BLaER1 (cell line): ENCODE measurements around the gene CD8B.
"Not testable (repeated sequence)": the region's sequence is repeated elsewhere in the genome, so short reads cannot be mapped to it uniquely, and the experiment has no call there.

Experiments
- H3K27ac ChIP-seq: shearing (Covaris generic); formaldehyde crosslinking; 2 replicates; pipeline ENCODE4 v1.8.1; 2022
- H3K27me3 ChIP-seq: shearing (Covaris generic); formaldehyde crosslinking; 2 replicates; pipeline ENCODE4 v1.8.1; 2022
- H3K36me3 ChIP-seq: shearing (Covaris generic); formaldehyde crosslinking; 2 replicates; pipeline ENCODE4 v1.8.1; 2022
- H3K4me1 ChIP-seq: shearing (Covaris generic); formaldehyde crosslinking; 2 replicates; pipeline ENCODE4 v1.8.1; 2022
- H3K4me2 ChIP-seq: shearing (Covaris generic); formaldehyde crosslinking; 2 replicates; pipeline ENCODE4 v1.8.1; 2022
- H3K4me3 ChIP-seq: shearing (Covaris generic); formaldehyde crosslinking; 2 replicates; pipeline ENCODE4 v1.8.1; 2022
- H3K9ac ChIP-seq: shearing (Covaris generic); formaldehyde crosslinking; 2 replicates; pipeline ENCODE4 v1.8.1; 2022
- H3K9me3 ChIP-seq: shearing (Covaris generic); formaldehyde crosslinking; 2 replicates; pipeline ENCODE4 v1.8.1; 2022
- H4K20me1 ChIP-seq: shearing (Covaris generic); formaldehyde crosslinking; 2 replicates; pipeline ENCODE4 v1.8.1; 2022

Gene CD8B

DNA sequence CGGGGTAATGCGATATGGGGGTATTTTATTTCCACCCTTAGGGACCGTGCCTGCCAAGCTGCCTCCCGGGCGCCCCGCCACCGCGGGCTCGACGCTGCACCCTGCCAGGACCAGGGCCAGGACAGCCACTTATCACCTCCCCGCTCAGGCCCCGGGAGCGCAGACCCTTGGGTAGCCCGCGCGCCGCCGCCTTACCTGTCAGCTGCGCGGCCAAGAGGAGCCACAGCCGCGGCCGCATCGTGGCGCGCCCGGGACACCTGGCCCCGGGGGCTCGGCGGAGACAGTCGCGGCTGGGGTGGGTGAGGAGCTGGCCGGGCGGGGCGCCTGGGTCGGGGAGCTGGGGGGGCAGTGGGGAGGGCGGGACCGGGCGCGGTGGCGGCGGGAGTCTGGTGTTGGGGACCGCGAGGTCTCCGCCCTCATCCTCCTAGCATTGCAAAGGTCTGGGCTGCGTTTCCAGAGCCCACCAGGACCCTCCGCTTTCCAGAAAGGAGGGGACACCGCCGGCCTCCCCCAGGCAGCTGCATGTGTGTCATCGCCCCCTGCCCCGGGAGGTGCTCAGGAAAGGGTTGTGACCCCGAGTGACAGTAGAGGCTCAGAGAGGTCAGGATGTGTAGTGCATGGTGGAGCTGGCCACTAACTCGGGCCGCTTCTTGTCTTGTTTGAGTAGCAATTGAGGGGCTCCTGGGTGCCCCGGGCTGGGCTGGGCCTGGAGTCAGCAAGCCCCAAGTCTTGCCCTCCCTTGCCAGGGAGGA, at the start of gene CD8B:
Gene CD8B (minus strand): TSS at position 259 of the 752 bp plus-strand sequence. CDS start 21 bp downstream, at position 238.
- H3K9ac ChIP-seq, result not testable (repeated sequence)

DNA sequence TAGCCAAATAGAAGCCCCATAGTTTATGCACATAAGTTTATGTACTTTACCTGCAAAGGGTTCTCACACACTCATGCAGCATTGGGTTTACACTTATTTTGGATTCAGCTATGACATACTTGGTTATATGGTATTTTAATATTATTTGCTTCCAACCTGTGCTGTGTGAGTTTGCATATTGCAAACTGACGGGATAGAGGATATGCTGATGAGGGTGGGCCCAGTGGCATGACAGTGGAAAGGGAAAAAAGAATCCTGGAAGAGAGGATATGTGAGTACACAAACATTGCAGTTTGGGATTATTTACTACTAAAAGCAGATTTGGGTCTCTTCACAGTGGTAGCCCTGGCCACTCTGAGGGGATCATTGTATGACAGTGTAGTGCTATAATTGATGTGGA, 44.2 kb upstream of the CD8B start:
- H3K9me3 ChIP-seq, H4K20me1 ChIP-seq, H3K27ac ChIP-seq, H3K9ac ChIP-seq, H3K36me3 ChIP-seq, H3K27me3 ChIP-seq, H3K4me2 ChIP-seq, H3K4me1 ChIP-seq, H3K4me3 ChIP-seq: not testable (repeated sequence)

More for the DNA sequence above, at the start of gene CD8B:
- not testable (repeated sequence) for H4K20me1 ChIP-seq, H3K36me3 ChIP-seq, H3K27me3 ChIP-seq, H3K4me2 ChIP-seq, H3K27ac ChIP-seq, H3K4me1 ChIP-seq, H3K4me3 ChIP-seq, H3K9me3 ChIP-seq

DNA sequence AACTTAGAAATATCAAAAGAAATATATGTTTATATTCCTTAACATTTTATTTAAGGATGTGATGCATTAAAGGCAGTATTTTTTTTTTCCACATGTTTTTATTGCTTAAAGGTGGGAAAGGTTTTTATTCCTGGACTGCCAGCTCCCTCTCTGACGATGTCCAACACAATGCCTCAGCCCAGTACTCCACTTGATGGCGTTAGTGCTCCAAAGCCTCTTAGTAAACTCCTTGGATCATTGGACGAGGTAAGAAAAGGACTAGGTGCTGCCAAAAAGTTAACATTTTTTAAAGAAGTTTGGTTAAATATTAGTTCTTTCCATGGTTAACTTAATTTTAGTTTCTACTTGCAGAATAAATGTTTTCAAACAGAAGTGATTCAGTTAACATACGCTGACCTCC, 39.0 kb upstream of the CD8B start:
- H3K27ac ChIP-seq, H3K4me3 ChIP-seq, H3K36me3 ChIP-seq, H4K20me1 ChIP-seq, H3K9ac ChIP-seq, H3K27me3 ChIP-seq, H3K4me1 ChIP-seq, H3K9me3 ChIP-seq, H3K4me2 ChIP-seq: not testable (repeated sequence)

DNA sequence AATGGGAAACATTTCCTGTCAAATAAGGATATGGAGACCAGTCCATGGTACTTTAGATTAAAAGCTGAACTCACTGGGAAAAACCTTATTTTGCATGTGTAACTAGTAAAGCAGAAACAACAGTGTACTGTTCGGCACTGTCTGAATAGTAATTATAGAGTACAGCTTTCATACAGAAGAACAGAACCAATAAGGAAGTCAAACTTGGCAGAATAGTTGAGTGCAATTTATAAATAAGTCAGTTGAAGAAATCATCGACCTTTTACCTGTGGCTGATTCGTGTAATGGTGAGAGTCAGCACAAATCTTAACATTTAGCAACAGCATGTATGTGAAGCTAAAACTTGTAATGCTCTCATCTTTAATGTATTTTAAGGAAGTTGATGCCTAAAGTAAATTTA, 24.3 kb upstream of the CD8B start:
- H3K4me2 ChIP-seq, H3K4me3 ChIP-seq, H3K27me3 ChIP-seq, H3K9ac ChIP-seq, H4K20me1 ChIP-seq, H3K9me3 ChIP-seq, H3K27ac ChIP-seq, H3K4me1 ChIP-seq, H3K36me3 ChIP-seq: not testable (repeated sequence)

DNA sequence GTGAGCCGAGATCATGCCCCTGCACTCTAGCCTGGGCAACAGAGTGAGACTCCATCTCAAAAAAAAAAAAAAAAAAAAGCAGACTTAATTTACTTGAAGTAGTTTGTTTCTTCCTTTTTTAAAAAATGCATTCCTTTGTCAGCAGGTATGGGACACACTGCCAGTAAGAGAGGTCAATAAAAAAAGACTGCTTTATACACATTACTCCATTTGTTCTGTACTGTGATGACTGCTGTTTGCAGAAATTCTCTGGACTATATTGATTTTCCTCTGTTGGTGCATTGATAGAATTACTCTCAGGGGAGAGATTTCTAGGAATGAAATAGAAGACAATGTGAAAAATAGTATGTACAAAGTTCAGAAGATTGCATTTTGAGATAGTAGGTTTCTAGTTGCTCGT, 21.2 kb upstream of the CD8B start:
- H3K4me3 ChIP-seq, H3K27ac ChIP-seq: not testable (repeated sequence)

DNA sequence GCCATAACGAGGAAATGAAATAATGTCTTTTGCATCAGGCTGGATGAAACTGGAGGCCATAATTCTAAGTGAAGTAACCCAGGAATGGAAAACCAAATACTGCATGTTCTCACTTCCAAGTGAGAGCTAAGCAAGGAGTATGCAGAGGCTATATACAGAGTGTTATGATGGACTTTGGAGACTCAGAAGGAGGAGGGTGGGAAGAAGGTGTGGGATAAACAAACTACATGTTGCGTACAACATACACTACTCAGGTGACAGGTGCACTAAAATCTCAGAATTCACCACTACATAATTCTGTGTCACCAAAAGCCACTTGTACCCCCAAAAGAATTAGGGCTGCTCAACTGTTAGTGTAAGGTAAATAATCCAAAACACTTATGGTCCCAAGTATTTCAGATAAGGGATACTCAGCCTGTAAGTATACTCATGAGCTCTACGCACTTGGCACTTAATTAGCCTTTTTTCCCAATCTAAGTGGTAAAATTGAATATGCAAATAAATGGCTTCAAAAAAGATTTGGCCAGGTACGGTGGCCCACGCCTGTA, 20.5 kb upstream of the CD8B start:
- not testable (repeated sequence) for H3K36me3 ChIP-seq, H3K4me3 ChIP-seq, H3K27ac ChIP-seq, H3K4me1 ChIP-seq, H3K4me2 ChIP-seq, H3K9ac ChIP-seq, H3K27me3 ChIP-seq, H3K9me3 ChIP-seq, H4K20me1 ChIP-seq

More for the DNA sequence above, 21.2 kb upstream of the CD8B start:
- H4K20me1 ChIP-seq, H3K9ac ChIP-seq, H3K36me3 ChIP-seq, H3K4me2 ChIP-seq, H3K27me3 ChIP-seq, H3K4me1 ChIP-seq, H3K9me3 ChIP-seq: not testable (repeated sequence)

DNA sequence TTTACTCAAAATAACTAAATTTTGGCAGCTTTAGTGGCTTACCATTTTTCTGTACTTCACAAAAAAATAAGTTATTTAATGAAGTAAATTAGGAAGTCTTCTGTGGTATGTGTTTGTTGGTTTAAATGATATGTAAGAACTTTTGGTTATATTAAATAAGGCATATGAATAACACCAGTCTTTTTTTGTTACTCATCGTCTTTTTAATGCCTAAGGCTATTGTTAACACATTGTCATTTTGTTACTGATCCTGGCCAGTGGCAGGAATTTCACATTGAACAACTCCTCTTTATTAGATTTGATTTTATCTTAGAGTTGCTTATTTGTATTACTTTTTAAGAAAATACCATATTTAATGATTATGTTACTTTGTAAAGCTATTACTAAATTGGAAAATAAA, 17.3 kb upstream of the CD8B start:
- not testable (repeated sequence) for H3K4me1 ChIP-seq, H3K9ac ChIP-seq, H3K4me2 ChIP-seq, H3K4me3 ChIP-seq, H3K27me3 ChIP-seq, H4K20me1 ChIP-seq, H3K36me3 ChIP-seq, H3K27ac ChIP-seq, H3K9me3 ChIP-seq

DNA sequence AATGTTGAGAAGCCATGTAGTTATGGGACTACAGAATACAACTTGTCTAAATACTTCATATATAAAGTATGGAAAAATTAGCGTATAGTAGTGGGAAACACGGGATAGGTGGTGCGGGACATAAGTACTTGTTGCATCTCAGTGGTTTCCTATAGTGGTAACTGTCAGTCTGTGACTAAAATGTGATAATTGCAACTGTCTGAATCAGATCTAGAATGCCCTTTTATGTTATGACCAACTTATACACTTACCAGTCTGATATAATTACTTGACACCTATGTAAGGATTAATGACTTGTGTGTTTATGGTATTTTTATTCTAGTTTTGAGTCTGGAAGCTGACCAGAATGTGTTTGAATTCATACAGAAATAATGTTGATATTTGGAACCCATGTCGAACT, 9.3 kb upstream of the CD8B start:
- H3K9ac ChIP-seq, H3K36me3 ChIP-seq, H3K9me3 ChIP-seq, H3K27ac ChIP-seq, H3K4me1 ChIP-seq, H3K4me3 ChIP-seq, H4K20me1 ChIP-seq, H3K4me2 ChIP-seq, H3K27me3 ChIP-seq: not testable (repeated sequence)

DNA sequence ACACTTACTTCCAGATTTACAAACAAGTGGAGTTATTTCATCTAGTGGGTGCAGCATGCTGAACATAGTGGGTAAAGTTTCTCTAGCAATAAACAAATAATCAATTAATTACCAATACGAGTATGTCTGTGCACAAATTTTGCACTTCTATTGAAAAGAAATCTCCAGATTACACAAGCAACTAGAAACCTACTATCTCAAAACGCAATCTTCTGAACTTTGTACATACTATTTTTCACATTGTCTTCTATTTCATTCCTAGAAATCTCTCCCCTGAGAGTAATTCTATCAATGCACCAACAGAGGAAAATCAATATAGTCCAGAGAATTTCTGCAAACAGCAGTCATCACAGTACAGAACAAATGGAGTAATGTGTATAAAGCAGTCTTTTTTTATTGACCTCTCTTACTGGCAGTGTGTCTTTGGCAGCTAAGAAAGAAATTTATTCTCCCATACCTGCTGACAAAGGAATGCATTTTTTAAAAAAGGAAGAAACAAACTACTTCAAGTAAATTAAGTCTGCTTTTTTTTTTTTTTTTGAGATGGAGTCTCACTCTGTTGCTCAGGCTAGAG, 7.3 kb upstream of the CD8B start:
- H4K20me1 ChIP-seq, H3K4me1 ChIP-seq, H3K27ac ChIP-seq, H3K27me3 ChIP-seq, H3K4me3 ChIP-seq, H3K9ac ChIP-seq, H3K36me3 ChIP-seq, H3K4me2 ChIP-seq, H3K9me3 ChIP-seq: not testable (repeated sequence)

DNA sequence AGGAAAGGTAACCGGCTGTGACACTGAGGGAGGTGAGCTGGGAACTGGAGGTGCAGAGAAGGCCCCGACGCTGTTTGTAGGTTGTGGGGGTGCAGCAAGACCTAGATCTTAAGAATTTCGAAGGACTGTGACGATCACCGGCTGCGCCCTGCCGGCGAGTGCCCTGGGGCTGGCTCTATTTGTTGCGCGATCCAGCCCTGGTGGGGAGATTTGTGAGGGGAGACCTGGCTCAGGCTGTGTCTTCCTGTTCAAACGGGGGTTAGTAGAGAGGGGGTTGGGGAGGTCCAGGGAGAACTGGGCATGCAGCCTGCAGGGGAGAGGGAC, 656 bp upstream of the CD8B start:
- not testable (repeated sequence) for H3K27me3 ChIP-seq, H3K9ac ChIP-seq, H3K36me3 ChIP-seq, H3K4me1 ChIP-seq, H3K9me3 ChIP-seq, H3K27ac ChIP-seq, H3K4me2 ChIP-seq, H3K4me3 ChIP-seq, H4K20me1 ChIP-seq

DNA sequence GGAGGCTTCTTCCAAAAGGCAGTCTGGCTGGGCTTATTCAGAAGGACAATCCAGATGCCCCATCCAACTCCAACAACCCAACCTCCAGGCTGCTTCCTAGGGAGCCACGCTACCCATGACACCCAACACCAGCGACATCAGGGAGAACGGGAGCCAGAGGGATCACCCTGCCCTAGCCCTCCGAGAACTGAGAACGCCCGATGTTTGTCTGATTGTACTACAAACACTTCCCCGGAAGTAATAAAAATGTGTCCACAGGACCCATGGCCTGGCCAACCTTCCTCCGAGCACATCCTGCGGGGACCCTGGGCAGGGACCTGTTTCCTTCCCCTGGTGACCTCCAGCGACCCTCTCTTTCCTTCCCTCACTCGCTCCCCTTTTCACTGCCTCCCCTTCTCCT, 511 bp downstream of the CD8B start:
- not testable (repeated sequence) for H3K27ac ChIP-seq, H3K9me3 ChIP-seq, H4K20me1 ChIP-seq, H3K9ac ChIP-seq, H3K27me3 ChIP-seq, H3K36me3 ChIP-seq, H3K4me1 ChIP-seq, H3K4me3 ChIP-seq, H3K4me2 ChIP-seq

DNA sequence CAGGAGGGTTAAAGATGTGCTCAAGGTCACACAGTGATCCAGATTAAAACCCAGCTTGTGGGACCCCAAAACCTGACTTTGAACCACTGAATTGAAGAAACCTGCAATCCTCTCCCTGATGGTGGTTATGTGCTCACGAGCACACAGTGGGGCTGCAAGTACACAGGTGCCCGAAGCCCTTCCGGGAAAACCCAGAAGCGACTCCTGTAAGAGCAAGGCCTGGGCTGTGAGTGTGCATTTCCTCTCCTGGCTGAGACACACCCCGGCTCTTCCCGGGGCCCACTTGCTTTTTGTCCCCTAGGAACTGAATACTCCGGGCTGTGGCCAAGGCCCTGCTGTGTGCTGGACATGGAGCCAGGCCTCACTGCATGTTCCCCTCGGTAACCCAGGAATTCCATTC, 1.1 kb downstream of the CD8B start:
- H3K9me3 ChIP-seq, H3K4me1 ChIP-seq, H3K4me2 ChIP-seq, H3K9ac ChIP-seq, H3K36me3 ChIP-seq, H4K20me1 ChIP-seq, H3K27ac ChIP-seq, H3K27me3 ChIP-seq, H3K4me3 ChIP-seq: not testable (repeated sequence)

DNA sequence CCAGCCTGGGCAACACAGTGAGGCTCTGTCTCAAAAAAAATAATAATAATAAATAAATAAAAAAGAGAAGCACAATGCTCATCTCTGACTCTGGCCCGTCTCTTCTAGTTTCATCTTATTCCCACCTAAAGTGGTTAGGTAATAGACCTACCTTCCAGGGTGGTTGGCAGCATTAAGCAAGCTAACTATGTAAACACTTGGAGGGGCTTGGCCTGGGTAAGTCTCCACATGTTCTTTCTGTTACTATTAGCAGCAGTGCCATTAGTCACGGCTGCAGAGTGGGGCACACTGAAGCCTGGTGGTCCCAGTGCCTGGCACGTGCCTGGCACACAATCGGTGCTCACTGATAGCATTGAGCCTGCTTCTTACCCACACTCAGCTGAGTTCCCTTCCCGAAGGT, 4.0 kb downstream of the CD8B start:
- not testable (repeated sequence) for H3K9ac ChIP-seq, H3K4me3 ChIP-seq, H4K20me1 ChIP-seq, H3K4me2 ChIP-seq, H3K36me3 ChIP-seq, H3K27ac ChIP-seq, H3K4me1 ChIP-seq, H3K27me3 ChIP-seq, H3K9me3 ChIP-seq

DNA sequence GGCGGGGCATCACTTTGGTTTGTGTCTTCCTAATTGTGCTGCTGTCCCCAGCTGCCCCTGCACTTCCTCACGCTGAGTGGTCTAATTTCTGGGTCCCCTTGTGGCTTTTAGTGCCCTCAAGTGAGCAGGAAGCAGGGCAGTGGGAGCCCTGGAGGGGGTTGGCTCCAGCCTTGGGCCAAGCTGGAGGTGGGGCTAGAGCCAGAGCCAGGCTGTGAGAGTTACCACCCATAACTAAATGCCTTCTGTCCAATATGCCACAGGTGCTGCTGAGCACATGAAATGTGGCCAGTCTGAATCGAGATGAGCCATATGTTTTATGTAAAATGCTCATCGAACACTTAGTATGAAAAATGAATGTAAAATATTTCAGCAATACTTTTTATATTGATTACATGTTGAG, 5.2 kb downstream of the CD8B start:
- H3K27ac ChIP-seq, H3K4me3 ChIP-seq, H3K27me3 ChIP-seq, H3K4me2 ChIP-seq, H4K20me1 ChIP-seq, H3K9ac ChIP-seq, H3K9me3 ChIP-seq, H3K36me3 ChIP-seq: not testable (repeated sequence)
- H3K4me1 ChIP-seq, result peaks cover 13% of the 10 kb centered on the region; the same call in 1 of the 2 replicates

DNA sequence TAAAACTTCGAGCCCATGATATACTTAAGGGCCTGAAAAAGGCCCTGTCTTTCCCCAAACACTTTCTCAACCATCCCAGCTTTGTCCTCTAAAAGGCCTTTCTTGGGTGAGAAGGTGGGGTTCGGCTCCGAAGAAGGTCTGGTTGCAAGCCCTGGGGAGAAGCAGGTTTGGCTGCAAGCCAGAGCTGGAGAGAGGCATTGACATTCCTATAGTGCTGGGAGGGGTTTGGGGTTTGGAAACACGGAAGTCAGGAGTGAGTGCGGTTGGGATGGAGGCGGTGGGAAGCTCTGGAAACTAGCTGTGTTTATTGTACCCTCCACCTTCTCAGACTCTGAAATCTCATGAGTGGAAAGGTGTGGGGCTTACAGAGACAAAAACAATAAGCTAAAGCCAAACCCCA, 5.7 kb downstream of the CD8B start:
- peaks cover 18% of the 10 kb centered on the region; the same call in 1 of the 2 replicates for H3K4me1 ChIP-seq
- H3K27me3 ChIP-seq, H3K4me2 ChIP-seq, H3K27ac ChIP-seq, H3K36me3 ChIP-seq, H3K9ac ChIP-seq, H3K4me3 ChIP-seq, H4K20me1 ChIP-seq, H3K9me3 ChIP-seq: not testable (repeated sequence)
